ENCODE measurements around the gene PGGT1B.

PGGT1B gene

DNA sequence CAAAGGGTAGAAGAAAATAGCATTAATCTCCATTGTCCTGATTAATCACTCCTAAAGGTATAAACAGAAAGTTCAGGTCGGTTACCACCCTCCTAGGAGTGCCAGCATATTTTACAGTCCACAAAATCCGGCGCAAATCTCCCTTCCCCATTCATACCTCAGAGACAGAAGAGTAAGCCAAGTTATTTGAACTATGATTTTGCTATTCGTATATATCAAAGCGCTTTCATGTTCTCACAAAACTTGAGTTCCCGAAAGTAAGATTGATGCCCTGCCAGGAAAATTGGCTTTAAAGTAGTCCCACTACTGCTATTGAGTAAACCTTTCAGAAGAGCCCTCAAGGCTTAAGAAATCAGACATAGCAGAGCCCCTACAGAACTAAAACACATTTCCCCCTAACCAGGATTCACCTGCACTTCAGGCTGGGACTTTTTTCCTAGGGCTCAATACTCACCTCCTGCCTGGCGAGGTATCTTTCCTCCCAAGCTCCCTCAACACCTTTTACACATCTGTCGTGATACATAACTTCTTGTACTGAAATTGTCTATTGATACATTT, 71.1 kb downstream of the PGGT1B start:
- no peaks in the 10 kb centered on the region for H4K20me1 ChIP-seq (ENCODE audit: low read depth, low read length)
- H3K79me2 ChIP-seq (ENCODE audit: insufficient read depth, low read length) = no peaks in the 10 kb centered on the region
- H3K9me3 ChIP-seq (ENCODE audit: insufficient read depth, low read length) = no peaks in the 10 kb centered on the region
- H3K9me2 ChIP-seq (replicated peaks; ENCODE audit: insufficient read depth, low read length) = no peaks in the 10 kb centered on the region
- no peak for TF ChIP-seq EZH2phosphoT487 (conservative IDR thresholded peaks at IDR 0.05; ENCODE audit: low read length)
- TF ChIP-seq, protein P1, sequence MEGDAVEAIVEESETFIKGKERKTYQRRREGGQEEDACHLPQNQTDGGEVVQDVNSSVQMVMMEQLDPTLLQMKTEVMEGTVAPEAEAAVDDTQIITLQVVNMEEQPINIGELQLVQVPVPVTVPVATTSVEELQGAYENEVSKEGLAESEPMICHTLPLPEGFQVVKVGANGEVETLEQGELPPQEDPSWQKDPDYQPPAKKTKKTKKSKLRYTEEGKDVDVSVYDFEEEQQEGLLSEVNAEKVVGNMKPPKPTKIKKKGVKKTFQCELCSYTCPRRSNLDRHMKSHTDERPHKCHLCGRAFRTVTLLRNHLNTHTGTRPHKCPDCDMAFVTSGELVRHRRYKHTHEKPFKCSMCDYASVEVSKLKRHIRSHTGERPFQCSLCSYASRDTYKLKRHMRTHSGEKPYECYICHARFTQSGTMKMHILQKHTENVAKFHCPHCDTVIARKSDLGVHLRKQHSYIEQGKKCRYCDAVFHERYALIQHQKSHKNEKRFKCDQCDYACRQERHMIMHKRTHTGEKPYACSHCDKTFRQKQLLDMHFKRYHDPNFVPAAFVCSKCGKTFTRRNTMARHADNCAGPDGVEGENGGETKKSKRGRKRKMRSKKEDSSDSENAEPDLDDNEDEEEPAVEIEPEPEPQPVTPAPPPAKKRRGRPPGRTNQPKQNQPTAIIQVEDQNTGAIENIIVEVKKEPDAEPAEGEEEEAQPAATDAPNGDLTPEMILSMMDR (IDR thresholded peaks at IDR 0.05; ENCODE audit: insufficient read depth, low read length, poor library complexity, severe bottlenecking) = no peak
- no peaks in the 10 kb centered on the region for H3K27me3 ChIP-seq (ENCODE audit: low read length)
- H3F3A ChIP-seq (ENCODE audit: insufficient read depth) = no peaks in the 10 kb centered on the region
- no peak overlapping the region for H3K4me3 ChIP-seq (ENCODE audit: insufficient read depth, low read length, poor library complexity, severe bottlenecking)
- H3K36me3 ChIP-seq (ENCODE audit: low read length) = no peaks in the 10 kb centered on the region
- no peak overlapping the region for H3K27ac ChIP-seq (ENCODE audit: low read depth, low read length)
- H2AFZ ChIP-seq (ENCODE audit: low read depth, low read length, severe bottlenecking) = no peak overlapping the region
- no peak overlapping the region for H3K4me2 ChIP-seq (ENCODE audit: low read depth, low read length, poor library complexity, severe bottlenecking)
- H3K9ac ChIP-seq (ENCODE audit: low read length) = no peak overlapping the region

DNA sequence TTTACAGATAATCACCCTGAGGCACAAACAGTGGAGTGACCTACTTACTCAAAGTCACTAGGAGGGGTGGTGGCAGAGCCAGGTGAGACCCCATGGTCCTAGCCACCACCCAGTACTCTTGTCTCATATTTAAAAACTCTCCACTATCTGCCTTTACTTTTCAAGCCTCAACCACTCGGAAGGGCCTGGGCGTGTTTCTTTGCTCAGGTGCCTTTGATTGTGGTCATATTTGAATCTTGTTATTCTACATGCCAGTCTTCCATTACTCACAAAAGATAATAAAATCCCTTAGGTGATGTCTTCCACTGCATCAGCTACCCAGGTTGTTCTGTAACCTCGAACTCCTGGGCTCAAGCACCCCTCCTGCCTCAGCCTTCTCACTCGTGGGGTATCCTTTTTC, 72.3 kb downstream of the PGGT1B start:
- Histone ChIP-seq H3K9me3 (ENCODE audit: insufficient read depth, low read length) (no peaks in the 10 kb centered on the region), H3K27me3 (ENCODE audit: low read length) (no peaks in the 10 kb centered on the region), H3K79me2 (ENCODE audit: insufficient read depth, low read length) (no peaks in the 10 kb centered on the region), H4K20me1 (ENCODE audit: low read depth, low read length) (no peaks in the 10 kb centered on the region), H3K36me3 (ENCODE audit: low read length) (no peaks in the 10 kb centered on the region), H2AFZ (ENCODE audit: low read depth, low read length, severe bottlenecking) (no peak overlapping the region), H3K27ac (ENCODE audit: low read depth, low read length) (no peak overlapping the region), H3K9ac (ENCODE audit: low read length) (no peak overlapping the region), H3K4me3 (ENCODE audit: insufficient read depth, low read length, poor library complexity, severe bottlenecking) (no peak overlapping the region), H3K4me2 (ENCODE audit: low read depth, low read length, poor library complexity, severe bottlenecking) (no peak overlapping the region), H3F3A (ENCODE audit: insufficient read depth) (no peaks in the 10 kb centered on the region), H3K9me2 (replicated peaks; ENCODE audit: insufficient read depth, low read length) (no peaks in the 10 kb centered on the region)
- no peak for TF ChIP-seq EZH2phosphoT487 (conservative IDR thresholded peaks at IDR 0.05; ENCODE audit: low read length)
- TF ChIP-seq, protein P1 (IDR thresholded peaks at IDR 0.05; ENCODE audit: insufficient read depth, low read length, poor library complexity, severe bottlenecking) = no peak

DNA sequence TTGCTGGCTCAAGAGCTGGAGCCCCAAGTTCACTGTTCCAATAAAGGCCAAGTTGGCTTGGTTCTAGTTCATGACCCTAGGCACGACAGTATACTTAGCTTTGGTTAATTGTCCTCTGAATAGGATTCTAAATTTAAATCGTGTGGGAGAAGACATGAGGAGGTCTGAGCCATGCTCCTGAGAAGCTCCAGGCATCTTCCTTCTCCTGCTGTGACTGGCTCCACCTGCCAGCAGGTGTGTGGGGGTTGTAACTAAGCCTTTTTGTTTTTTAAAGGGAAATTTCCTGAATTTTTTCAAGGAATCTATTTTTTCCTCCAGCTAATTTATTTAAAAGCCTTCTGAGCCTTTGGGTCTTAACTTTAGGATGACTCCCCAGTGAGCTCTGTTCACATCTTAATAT, 72.8 kb downstream of the PGGT1B start:
- Histone ChIP-seq H3K36me3 (ENCODE audit: low read length) (no peaks in the 10 kb centered on the region), H3K27ac (ENCODE audit: low read depth, low read length) (no peak overlapping the region), H3K4me3 (ENCODE audit: insufficient read depth, low read length, poor library complexity, severe bottlenecking) (no peak overlapping the region), H2AFZ (ENCODE audit: low read depth, low read length, severe bottlenecking) (no peak overlapping the region), H3K9me3 (ENCODE audit: insufficient read depth, low read length) (no peaks in the 10 kb centered on the region), H3K9ac (ENCODE audit: low read length) (no peak overlapping the region), H3F3A (ENCODE audit: insufficient read depth) (no peaks in the 10 kb centered on the region), H3K4me2 (ENCODE audit: low read depth, low read length, poor library complexity, severe bottlenecking) (no peak overlapping the region), H3K27me3 (ENCODE audit: low read length) (no peaks in the 10 kb centered on the region), H4K20me1 (ENCODE audit: low read depth, low read length) (no peaks in the 10 kb centered on the region), H3K79me2 (ENCODE audit: insufficient read depth, low read length) (no peaks in the 10 kb centered on the region), H3K9me2 (replicated peaks; ENCODE audit: insufficient read depth, low read length) (no peaks in the 10 kb centered on the region)
- no peak for TF ChIP-seq EZH2phosphoT487 (conservative IDR thresholded peaks at IDR 0.05; ENCODE audit: low read length)
- TF ChIP-seq, protein P1 (IDR thresholded peaks at IDR 0.05; ENCODE audit: insufficient read depth, low read length, poor library complexity, severe bottlenecking) = no peak

Data from SU-DHL-6 (cell line).